ENCODE results near the gene FMN2.

- no peak for TF ChIP-seq CTCF (IDR thresholded peaks at IDR 0.05)
- no peak for TF ChIP-seq ZFX (IDR thresholded peaks at IDR 0.05; ENCODE audit: borderline replicate concordance)
These were observed 101.2 kb downstream of the FMN2 start for GRCh38 chr1:240192851-240193250.
